Left colon (tissue), 2 donors: ENCODE results near the gene SLC4A9. TPM values are rescaled to one million over a fixed set of nuclear protein-coding genes. Genes with fewer than 3 reads are reported as not detected.

ENCODE experiments used
- ATAC-seq: fragments of 200-7000 bp; cut with Tn5 transposase; one replicate; pipeline ENCODE4 v1.9.1; 2020; ENCODE audit warnings: mild to moderate bottlenecking, moderate library complexity
- DNase-seq, 2 donors: peaks; one replicate each; pipeline ENCODE4 v3.0.0-alpha.2; 2020
- intact Hi-C, 2 donors: fragments of 100-400 bp; cut with DNase I in 1 of 2; cut with micrococcal nuclease in 1 of 2; formaldehyde crosslinking; loops; one replicate each; pipeline versions ENCODE4 v1.11.2 to v1.14.0; 2022; cut with DNase I, micrococcal nuclease
- long read RNA-seq: library from polyadenylated mRNA; unstranded; transcript quantifications from one replicate; pipeline ENCODE4 v2.0.0, GENCODE V29; 2021
- total RNA-seq, 2 donors: library from RNA; stranded (reverse); fragmentation: NEBNext Ultra II Directional; extraction: Animal tissue kit (Norgen Biotek cat#: 25700); gene quantifications; one replicate each; pipeline ENCODE4 v1.2.1, GENCODE V29; 2021
- donor health status: DM: no; HTN: no; CAD: no.
- donor health status: DM: yes; HTN: yes; CAD: no.

SLC4A9 gene, protein sequence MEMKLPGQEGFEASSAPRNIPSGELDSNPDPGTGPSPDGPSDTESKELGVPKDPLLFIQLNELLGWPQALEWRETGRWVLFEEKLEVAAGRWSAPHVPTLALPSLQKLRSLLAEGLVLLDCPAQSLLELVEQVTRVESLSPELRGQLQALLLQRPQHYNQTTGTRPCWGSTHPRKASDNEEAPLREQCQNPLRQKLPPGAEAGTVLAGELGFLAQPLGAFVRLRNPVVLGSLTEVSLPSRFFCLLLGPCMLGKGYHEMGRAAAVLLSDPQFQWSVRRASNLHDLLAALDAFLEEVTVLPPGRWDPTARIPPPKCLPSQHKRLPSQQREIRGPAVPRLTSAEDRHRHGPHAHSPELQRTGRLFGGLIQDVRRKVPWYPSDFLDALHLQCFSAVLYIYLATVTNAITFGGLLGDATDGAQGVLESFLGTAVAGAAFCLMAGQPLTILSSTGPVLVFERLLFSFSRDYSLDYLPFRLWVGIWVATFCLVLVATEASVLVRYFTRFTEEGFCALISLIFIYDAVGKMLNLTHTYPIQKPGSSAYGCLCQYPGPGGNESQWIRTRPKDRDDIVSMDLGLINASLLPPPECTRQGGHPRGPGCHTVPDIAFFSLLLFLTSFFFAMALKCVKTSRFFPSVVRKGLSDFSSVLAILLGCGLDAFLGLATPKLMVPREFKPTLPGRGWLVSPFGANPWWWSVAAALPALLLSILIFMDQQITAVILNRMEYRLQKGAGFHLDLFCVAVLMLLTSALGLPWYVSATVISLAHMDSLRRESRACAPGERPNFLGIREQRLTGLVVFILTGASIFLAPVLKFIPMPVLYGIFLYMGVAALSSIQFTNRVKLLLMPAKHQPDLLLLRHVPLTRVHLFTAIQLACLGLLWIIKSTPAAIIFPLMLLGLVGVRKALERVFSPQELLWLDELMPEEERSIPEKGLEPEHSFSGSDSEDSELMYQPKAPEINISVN
- total RNA-seq: under 1 TPM; 0.31 to 0.42 TPM
- long read RNA-seq: 0 reads

DNA sequence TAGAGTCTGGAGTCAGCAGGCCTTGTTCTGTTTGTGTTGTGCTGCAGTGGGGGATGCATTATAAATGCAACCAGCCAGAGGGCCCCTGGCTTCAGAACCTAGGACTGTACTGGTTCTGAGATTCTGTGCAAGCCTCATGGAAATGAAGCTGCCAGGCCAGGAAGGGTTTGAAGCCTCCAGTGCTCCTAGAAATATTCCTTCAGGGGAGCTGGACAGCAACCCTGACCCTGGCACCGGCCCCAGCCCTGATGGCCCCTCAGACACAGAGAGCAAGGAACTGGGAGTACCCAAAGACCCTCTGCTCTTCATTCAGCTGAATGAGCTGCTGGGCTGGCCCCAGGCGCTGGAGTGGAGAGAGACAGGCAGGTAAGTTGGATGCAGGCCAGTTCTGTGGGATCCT lies at the start of gene SLC4A9:
SLC4A9 (plus strand) TSS at position 94 of the 400 bp plus-strand sequence; CDS start at position 137, 43 bp downstream.
- ATAC-seq (no peak), DNase-seq (no peak)
- intact Hi-C loops: no loop called here

DNA sequence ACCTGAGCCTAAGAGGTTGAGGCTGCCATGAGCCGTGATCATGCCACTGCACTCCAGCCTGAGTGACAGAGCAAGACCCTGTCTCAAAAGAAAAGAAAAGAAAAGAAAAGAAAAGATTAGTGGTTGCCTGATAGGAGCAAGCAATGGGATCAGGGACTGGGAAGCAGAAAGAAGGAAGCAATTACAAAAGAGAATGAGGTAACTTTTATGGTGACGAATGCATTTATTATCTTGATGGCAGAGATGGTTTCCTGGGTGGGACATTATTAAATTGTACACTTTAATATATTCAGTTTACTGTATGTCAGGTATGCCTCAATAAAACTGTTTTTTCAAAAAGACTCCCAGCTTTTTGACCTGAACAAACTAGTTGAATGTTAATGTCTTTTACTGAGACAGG lies 49.6 kb upstream of the SLC4A9 start:
- ATAC-seq (peak; percentile 85), DNase-seq (no peak)
- intact Hi-C loops: no loop called here

DNA sequence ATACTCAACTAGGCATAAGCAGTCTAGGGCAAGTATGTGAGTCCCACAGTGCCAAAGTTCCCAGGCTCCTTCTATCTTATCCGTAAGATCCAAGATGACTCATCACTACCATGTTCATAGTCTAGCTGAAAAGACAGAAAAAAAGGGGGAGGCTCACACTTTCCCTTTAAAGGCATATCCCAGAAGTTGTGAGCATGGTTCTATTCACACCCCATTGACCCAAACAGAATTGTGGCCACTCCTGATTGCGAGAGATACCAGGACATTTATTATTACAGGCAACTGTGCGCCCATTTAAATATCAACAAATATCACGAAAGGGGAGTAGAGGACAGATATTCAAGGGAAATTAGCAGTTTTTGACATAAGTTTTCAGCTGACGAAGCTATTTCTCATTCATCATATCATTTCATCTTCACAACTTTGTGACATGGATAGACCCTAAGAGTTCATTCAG lies 49.0 kb upstream of the SLC4A9 start:
- intact Hi-C loops: no loop called here
- ATAC-seq (peak; percentile 91), DNase-seq (no peak)

DNA sequence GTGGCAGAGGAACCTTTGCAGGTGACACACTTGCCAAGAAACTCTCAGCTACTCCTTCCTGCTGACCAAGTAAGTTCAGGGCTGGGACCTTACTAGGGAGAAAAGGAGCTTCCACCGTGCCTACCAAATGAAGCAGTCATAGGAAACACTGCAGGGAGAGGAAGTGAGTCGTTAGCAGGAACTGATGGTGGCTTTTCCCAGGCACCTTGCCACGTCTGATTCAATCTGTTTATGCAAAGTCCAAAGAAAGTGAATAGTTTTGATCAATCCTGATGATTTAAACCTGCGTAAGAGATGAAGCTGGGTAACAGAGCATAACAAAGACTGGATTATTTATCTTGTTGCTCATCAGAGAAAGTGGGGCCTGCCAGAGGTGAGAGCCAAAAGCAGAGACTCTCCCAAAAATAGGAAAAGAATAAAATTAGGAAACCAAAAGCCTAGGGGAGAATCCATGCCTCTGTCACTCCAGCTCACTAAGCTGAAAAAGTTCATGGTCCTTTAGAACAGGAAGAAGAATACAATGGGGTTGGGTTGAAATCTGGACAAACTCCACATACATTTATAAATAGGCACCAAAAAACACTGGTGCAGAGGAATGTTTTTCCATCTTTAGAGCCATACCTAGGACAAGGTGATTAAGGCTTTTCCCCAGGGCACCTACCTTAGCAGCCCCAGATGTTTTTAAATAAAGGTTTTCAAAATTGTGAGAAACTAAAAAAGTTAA lies 47.8 kb upstream of the SLC4A9 start:
- intact Hi-C loops: no loop called here

DNA sequence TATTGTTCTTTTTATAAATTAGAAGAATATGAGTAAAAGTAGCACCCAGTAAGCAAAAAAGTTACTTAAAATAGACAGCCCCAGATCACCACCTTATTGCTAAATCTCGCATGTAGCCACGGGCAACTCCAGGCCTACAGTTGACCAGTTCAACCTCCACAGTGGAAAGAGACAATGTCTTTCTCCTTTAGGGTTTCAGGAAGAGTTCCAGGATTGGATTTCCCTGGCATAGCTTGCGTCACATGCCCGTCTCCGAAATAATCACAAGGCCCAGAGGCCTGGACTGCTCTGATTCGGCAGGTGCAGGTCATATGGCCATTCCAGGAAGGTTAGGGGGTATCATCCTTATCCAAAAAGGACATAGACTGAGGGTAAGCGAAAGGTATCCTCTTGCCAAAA lies 47.2 kb upstream of the SLC4A9 start:
- DNase-seq (no peak), ATAC-seq (no peak)
- intact Hi-C loops: no loop called here

More for the DNA sequence above, 47.8 kb upstream of the SLC4A9 start:
- no peak for DNase-seq
- ATAC-seq: peak; percentile 43

DNA sequence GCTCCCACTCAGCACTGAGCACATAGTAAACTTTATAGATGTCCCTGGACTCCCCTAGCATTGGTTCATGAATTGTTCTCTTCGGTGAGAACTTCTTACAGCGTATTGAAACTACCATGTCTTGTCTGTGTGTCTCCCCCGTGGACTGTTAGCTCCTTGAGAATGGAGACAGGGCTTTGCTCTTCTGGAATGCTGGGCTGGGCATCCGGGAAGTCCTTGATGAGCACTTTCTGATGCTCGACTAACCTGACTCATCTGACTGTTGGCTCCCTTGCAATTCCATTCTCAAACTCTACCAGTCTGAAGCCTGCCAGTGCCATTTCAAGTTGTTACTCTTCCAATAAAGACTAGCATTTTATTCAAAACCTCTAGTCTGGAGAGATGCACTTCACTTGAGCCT lies 42.1 kb upstream of the SLC4A9 start:
- DNase-seq (no peak), ATAC-seq (no peak)
- intact Hi-C loops: no loop called here

DNA sequence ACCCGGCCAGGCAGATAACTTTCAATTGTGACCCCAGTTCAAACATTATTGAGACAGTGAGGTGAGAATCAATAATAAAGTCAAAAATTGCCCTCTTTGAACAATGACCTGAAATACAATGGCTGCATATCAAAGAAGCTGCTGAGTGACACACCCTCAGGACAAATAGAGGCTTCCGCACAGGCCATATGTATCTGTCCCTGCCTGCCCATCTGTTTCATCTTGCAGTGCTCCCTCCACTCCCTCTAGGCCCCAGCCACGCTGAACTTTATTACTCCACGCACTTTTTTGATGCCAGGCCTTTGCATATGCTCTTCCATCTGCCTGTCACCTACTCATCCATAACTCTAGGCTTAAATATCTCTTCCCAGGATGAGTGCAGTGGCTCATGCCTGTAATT lies 41.2 kb upstream of the SLC4A9 start:
- no peak for DNase-seq
- intact Hi-C loops: no loop called here
- peak; percentile 91 for ATAC-seq

DNA sequence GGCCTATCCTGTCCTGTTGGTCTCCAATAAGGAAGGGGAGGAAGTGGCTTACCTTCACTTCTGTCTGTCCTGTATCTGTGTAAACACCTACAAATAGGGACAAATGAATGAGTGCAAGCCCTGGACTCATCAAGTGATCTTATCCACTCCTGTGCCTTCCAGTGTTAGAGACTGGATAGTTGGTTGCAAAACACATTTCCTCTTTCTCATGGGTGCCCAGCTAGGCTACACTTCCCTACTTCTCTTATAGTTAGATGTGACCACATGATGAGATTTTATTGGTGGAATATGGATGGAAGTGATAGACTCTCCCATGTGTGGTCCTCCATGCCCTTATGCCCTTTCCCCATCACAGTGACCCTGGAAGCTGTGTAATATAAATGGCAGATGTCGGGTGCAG lies 40.2 kb upstream of the SLC4A9 start:
- DNase-seq (no peak), ATAC-seq (no peak)
- intact Hi-C loops: no loop called here

DNA sequence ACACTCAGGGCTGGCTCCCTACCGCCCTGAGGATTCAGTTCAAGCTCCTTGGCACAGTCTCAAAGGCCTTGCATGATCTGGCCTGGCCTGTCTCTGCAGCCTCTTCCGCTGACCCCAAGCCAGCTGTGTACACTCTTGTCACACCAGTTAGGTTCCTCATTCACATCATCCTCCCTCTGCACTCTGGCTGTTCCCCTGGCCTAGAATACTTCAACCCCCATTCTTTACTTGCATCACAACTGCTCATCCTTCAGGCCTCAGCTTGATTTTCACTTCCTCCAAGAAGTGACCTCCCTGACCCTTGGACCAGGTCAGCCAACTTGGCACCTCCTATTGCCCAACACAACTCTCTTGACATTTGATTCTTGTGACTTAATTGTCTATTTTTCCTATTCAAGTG lies 38.2 kb upstream of the SLC4A9 start:
- intact Hi-C loops: no loop called here
- ATAC-seq (peak; percentile 39), DNase-seq (peak in 1 of 2 donors; percentile 48)

DNA sequence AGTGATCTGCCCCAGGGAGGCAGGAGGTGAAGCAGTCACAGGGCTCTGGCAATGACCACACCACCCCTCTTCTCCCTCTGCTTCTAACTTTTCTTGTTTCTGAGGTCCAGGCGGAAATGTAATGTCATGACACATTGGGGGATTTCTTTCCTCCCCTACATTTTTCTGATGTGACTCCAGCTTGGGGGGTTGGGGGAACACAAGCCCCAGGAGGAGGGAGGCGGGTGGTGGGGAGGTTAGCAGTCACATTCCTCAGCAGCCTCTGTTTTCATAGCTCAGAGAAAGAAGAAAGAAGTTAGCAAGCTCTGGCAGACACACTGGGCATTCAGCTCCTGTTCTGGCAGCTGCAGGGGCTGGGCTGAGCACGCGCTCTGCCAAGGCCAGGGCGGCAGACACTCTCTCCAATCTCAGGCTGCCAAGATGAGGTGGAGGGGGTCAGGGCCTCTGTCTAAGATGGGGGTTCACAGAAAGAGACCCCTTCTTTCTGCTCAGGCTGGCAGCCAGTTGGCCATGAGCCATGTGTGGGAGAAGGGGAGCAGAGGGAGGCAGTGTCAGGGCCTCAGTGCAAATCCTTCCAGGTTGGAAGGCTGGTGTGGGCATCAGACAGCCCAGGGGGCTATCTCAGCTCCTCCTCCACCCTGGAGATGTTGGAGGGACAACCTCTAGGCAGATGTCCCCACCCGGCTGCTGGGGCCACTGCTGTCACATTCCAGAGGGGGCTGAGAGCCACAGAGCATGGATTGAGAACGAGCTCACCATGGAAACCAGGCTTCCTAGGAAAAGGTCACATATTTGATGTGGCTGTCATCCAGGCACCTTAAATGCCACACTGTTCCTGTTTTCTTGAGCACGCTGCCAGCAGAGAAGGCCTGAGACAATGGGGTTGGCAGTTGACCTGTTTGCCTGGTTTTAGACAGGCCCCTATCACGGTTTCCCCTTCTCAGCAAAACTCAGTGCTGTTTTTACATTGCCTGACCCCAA lies 37.0 kb upstream of the SLC4A9 start:
- no peak for ATAC-seq
- intact Hi-C loops: no loop called here
- no peak for DNase-seq

DNA sequence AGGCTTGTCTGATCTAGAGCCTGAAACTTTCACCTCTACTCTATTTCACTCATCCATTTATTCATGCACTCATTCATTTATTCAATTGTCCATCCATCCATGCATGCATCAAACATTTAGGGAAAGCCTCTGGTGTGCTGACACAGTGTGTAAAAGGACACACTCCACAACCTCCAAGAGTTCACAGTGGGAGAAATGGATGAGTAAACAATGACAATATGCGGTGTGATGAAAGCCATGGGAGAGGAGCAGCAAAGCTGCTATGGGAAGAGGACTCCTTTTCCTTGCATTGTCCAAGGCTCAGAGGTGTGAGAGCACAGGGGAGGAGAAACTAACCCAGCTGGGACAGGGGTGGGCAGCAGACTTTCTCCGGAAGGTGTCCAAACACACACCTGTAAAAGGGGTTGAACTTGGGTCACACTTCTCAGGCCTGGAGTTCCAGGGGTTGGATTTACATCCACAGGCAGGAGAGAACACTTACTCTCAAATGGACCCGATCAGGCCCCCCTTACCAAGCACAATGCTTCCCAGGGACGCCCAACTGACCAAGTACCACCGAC lies 35.9 kb upstream of the SLC4A9 start:
- intact Hi-C loops: no loop called here
- no peak for DNase-seq
- ATAC-seq: no peak

DNA sequence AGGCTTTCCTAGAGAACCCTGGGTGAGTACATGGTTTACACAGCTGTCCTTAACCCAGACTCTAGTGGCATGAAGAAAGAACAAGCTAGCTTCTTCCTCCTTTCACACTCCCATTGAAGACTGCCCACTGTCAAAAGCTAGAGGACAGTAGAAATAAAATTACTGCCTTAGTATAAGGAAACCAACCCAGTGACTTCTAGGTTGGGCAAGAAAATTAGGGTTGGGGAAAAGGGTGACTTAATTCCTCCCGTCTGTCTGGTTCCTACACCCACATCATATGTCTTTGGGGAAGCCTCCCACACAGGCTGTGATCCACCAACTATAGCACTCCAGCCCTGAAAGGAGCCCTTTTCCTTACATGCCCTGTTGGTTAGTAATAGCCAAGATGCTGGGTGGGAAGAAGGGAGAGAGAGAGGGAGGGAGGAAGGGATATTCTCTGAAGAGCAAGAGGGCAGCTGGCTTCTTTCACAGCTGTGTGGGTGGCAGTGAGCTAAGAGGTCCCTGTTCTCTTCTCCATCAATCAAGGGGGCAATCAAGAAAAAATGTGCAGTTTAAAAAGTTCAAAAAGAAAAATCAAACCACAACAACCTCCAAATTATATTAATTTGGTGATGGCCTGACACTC lies 35.3 kb upstream of the SLC4A9 start:
- ATAC-seq: no peak
- no peak for DNase-seq
- intact Hi-C loops: no loop called here

DNA sequence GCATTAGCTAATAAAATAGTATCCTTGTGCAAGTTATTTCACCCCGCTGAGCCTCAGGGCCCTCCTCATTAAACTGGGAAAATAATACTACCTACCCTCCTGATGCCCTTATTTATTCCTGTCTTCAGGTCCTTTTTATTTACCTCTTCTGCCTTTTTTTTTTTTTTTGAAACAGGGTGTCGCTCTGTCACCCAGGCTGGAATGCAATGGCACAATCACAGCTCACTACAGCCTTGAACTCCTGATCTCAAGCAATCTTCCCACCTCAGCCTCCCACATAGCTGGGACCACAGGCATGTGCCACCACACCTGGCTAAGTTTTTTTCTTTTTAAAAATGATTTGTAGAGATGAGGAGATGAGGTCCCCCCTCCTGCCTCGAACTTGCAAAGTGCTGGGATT lies 34.5 kb upstream of the SLC4A9 start:
- no peak for ATAC-seq
- DNase-seq: no peak
- intact Hi-C loops: no loop called here

DNA sequence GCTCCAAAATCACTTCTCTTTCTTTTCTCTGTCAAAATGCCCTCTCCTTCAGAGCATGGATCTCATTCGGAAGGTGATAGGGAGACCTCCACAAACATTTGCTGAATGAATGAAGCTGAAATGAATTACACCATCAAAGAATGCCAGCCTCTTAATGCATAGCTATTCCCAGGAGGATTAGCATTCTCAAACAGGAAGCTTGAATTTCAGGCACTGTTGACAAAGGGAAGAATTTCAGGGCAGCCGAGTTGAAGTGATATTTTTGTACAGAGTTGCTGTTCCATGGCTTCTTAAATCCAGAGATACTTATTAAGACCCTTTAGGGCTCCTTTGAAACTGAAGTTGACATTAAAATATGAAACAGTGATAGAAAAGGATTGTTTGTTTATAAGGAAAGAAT lies 32.4 kb upstream of the SLC4A9 start:
- intact Hi-C loops: no loop called here
- ATAC-seq: no peak
- no peak for DNase-seq

DNA sequence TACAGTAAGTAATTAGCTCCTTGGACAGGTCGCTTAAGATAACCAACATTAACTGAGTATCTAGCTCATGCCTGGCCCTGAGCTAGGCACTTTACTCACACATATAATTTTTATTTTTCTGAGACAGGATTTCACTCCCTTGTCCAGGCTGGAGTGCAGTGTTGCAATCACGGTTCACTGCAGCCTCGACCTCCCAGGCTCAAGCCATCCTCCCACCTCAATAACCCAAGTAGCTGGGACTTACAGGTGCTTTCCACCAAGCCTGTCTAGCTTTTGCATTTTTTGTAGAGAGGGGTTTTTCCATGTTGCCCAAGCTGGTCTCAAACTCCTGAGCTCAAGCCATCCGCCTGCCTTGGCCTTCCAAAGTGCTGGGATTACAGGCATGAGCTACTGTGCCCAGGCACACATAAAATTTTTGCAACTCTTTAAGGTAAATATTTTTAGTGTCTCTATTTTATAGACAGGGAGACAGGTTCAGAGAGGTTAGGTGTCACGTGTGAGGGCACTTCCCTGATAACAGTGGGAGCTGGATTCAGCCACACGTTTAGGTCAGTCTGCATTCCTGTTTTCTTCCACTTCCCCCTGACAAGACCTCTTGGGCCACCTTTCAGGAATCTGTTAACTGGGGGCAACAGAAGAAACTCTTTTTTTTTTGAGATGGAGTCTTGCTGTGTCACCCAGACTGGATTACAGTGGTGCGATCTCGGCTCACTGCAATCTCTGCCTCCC lies 31.8 kb upstream of the SLC4A9 start:
- intact Hi-C loops: no loop called here
- DNase-seq (no peak), ATAC-seq (peak; percentile 64)

DNA sequence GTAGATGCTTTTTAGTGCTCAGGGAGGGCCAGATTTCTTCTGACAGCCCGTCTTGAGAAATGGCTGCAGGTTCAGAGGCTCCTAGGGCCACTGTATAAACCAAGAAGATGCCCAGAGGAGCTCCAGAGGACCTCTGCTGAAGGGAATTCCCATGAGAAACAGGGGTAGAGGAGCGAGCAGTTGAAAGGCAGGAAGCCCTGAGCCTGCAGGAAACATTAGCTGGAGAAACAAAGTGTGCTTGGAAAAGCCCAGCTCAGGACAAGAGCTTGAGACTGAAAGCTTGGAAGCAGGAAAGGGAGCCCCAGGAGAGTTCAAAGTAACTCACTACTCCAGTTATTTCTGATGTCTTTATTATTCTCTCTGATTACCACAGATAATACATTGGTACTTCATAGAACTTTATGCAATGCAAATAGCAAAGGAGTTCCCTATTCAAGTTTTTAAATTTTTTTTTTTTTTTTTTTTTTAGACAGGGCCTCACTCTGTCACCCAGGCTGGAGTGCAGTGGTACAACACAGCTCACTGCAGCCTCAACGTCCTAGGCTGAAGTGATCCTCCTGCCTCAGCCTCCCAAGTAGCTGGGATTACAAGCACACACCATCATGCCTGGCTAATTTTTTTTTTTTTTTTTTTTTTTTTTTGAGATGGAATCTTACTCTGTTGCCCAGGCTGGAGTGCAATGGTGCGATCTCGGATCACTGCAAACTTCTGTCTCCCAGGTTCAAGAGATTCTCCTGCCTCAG lies 30.1 kb upstream of the SLC4A9 start:
- ATAC-seq: no peak
- intact Hi-C loops: no loop called here
- DNase-seq: no peak
